ENCODE measurements around the gene PLB1.

DNA sequence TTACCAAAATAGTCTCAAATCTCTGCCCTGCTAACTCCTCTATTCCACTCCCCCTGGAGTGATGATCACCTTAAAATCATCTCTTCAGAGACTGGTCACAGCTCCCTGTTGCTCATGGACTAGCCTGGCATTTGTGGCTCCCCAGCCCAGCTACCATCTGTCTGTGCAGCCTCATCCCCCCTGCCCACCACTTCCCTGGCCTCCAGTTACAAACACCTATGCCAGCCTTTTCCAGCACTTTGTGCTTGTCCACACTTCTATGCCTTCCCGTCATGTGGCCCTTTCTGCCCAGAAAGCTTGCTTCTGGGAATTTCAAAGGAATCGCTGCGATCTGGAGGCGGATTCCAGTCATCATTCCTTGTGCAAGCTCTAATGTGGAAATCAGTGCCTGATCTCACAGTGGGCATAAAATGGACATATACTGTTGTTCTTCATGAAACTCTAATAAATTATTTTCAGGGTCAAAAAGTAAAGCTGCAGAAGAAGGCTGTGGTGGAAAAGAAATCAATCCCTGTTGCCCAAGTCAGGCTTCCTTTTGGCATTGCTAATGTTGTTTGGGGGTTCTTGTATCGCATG lies 19.4 kb downstream of the PLB1 start:
- TF ChIP-seq CTCF (IDR thresholded peaks at IDR 0.05; ENCODE audit: low read length) (no peak), EZH2 (optimal IDR thresholded peaks at IDR 0.05; ENCODE audit: low read depth, low read length) (no peak)

Measured in MM.1S (cell line).